GM18502 (cell line): ENCODE measurements around the gene TRIM59.
A peak's percentile ranks its signal among the peaks of the same experiment; 100 is the strongest.

Source experiments
- ATAC-seq: cut with Tn5 transposase; IDR thresholded peaks from one replicate; pipeline ENCODE4 v1.9.1; 2021; ENCODE audit warnings: mild to moderate bottlenecking; ENCODE audit not compliant: unreplicated experiment, poor library complexity

TRIM59 gene

GRCh38 chr3:160449636-160450598 lies at the start of gene TRIM59:
TRIM59 (minus strand) TSS chr3:160449786; CDS start chr3:160439183, 10,603 bp downstream.
- ATAC-seq = peak; percentile 94

DNA sequence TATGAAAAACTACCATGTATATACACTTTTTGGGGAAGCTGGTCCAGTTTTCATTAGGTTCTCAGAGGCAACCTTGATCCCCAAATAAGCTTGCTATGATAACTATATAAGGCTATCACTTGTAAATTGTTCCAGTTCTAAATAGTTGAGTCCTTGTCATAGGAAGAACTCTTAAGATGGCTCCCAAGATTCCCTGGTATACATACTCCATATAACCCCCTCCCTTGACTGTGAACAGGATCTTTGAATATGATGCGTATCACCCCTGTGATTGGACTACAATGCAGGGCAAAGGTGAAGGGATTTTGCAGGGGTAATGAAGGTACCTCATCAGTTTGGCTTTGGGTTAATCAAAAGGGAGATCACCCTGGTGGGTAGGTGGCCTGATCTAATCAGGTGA lies 48.6 kb upstream of the TRIM59 start:
- ATAC-seq = no peak

DNA sequence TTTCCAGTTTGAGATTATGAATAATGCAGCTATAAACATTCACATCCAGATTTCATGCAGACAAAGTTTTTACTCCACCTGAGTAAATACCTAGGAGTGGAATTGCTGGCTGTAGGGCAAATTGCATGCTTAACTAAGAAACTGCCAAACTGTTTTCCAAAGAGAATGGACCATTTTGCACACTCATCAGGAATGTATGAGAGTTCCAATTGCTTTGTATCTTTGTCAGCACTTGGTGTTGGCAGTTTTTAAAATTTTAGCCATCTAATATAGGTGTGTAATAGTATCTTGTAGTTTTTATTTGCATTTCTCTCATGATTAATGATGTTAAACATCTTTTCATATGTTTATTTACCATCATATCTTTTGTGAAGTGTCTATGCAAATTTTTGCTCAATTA lies 40.6 kb upstream of the TRIM59 start:
- no peak for ATAC-seq

GRCh38 chr3:160486459-160486869 lies 36.9 kb upstream of the TRIM59 start:
- no peak for ATAC-seq

- ATAC-seq = no peak
Observed at GRCh38 chr3:160482796-160483195, 33.2 kb upstream of the TRIM59 start.

DNA sequence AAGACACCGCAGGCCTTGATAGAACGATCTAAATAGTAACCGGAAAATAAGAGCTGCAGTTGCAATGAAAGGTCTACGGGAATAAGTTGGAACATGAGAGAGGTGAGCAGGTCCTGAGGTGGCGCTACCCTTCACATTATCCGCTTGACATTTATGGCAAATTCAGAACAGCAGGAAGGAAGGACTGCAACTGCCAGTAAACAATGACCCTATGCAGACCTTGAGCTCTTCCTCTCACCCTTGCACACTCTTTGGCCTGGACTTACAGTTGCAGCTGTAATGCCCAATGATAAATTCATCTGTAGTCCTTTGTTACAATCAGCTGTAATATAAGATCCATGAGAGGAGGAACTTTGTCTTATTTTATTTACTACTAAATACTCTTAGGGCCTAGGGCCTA lies 32.3 kb upstream of the TRIM59 start:
- no peak for ATAC-seq

DNA sequence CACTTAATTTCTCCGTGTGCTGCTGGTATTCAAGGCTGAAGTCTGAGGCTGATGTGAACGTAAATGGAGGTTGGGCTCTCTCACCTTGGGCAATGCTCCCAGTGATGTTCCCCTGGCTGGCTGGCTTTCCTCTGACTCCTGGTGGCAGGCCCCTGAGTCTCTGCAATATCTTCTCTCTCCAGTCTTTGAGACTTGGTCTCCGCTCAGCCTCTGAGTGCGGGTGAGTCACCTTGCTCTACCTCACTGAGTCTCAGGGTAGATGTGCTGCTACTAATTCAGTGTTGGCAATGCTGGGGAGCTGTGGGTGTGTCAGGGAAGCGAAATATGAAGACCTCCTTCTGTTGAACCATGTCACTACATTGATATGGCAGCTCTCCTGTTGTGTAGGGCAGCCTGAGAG lies 31.3 kb upstream of the TRIM59 start:
- no peak for ATAC-seq

DNA sequence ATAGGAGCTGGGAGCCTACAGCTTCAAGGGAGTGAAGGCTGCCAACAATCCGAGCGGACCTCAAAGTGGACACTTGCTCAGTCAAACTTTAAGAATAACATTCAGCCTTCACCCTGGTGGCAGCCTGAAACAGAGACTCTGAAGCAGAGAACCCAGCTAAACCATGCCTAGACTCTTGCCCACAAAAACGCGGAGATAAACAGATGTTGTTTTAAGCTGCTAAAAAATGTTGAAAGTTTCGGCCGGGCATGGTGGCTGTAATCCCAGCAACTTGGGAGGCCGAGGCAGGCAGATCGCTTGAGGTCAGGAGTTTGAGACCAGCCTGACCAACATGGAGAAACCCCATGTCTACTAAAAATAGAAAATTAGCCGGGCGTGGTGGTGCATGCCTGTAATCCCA lies 29.8 kb upstream of the TRIM59 start:
- no peak for ATAC-seq

DNA sequence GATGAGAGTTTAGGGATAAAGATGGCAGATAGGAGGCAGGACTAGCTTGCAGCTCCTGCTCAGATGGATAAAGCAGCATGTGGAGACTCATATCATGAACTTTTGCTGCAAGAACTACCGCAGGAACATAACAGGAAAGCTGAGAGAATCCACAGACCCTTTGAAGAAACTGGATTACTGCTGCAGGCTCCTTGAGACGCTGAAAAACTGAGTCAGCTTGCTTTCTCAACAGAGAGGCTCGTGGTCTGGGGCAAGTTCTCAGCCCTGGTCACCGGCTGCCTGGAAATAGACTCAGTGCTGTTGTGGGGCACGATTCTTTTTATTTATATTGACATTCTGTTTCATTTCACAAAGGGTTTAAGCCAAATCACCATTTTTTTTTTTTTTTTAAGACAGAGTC lies 28.8 kb upstream of the TRIM59 start:
- ATAC-seq = no peak

GRCh38 chr3:160477750-160478149 lies 28.2 kb upstream of the TRIM59 start:
- no peak for ATAC-seq

GRCh38 chr3:160475884-160476283 lies 26.3 kb upstream of the TRIM59 start:
- no peak for ATAC-seq

DNA sequence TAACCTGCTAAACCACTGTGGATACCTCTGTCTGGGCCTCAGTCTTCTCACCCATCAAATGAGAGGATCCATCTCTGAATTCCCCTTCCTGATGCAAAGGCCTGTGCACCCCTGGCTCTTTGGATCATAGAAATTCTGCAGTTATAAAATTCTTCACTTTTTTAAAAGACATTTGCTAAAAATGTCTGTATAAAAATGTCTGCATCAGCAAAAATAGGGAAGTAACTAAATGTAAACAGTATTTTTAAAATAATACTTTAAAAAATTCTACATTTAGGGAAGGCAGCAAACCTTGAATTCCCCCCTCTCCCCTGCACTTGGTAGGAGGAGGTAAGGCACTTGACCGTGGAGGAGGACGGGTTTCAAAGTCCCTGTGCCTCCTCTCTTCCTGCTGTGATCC lies 25.6 kb upstream of the TRIM59 start:
- no peak for ATAC-seq

GRCh38 chr3:160474416-160474838 lies 24.8 kb upstream of the TRIM59 start:
- no peak for ATAC-seq

DNA sequence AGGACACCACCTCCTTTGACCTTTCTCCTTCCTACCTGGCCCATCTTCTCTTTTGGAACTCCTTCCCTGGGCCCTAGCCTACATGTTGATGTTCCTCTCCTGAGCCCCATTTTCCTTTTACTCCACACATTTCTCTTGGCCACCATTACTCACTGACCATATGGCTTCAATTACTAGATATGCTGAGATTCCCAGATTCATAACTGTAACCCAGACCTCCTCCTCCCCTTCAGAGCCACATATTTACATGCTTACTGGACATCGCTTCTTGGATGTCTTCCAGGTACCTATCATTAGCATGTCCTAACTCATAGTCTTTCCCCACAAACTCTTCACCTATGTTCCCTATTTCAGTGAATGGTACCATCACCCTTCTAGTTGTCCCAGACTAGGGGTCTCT lies 24.4 kb upstream of the TRIM59 start:
- ATAC-seq = no peak

DNA sequence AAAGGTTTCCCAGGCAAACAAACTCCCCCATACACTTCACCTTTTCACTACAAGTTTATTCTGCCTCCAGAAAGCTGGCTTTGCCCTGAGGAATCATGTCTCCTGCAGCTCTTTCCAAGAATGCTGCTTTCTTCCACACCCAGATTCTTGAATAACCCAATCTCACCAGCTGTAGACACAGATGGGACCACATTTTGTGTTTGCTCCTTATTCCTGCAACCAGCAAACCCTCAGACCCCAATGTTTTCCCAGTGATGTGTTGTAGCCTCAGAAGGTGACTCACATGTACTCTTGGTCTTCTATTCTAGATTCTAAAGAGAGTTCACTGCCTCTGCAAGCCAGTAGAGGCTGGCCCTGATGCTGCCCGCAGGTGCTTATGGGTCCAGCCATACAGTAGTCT lies 23.6 kb upstream of the TRIM59 start:
- no peak for ATAC-seq

- ATAC-seq = peak; percentile 55
Observed at GRCh38 chr3:160472344-160472743, 22.8 kb upstream of the TRIM59 start.

DNA sequence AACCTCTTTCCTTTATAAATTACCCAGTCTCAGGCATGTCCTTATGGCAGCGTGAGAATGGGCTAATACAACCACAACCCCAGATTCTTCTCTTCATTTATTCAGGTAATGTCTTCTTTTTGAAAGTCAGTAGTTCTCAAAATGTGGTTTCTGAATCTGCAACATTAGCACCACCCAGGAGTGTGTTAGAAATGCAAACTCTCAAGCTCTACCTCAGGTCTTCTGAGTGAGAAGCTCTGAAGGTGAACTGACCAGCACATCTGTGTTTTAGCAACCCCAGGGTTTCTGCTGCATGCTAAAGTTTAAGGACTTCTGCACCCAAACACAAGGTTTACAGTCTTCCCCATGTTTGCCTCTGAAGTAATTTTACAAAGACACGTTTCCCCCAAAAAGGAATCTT lies 22.3 kb upstream of the TRIM59 start:
- ATAC-seq = no peak

- no peak for ATAC-seq
Observed at GRCh38 chr3:160470181-160470580, 20.6 kb upstream of the TRIM59 start.

DNA sequence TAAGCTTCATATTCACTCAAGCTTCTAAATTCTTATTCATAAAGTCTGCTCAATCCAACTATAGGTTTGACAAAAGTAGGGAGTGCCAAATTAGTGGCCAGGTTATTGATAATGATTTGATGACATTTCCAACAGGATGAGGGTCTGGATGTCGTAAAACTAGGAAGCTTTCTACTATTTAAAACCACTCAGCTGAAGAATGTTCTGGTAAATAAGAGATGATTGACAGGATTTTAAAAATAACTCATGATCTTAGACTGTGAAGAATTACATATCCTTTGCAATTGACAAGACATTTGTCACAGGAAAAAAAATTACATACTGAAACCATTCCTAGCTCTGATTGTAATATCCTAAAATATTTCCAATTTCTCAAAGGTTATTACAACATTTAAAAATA lies 15.4 kb upstream of the TRIM59 start:
- ATAC-seq = no peak

GRCh38 chr3:160464321-160464720 lies 14.7 kb upstream of the TRIM59 start:
- no peak for ATAC-seq

DNA sequence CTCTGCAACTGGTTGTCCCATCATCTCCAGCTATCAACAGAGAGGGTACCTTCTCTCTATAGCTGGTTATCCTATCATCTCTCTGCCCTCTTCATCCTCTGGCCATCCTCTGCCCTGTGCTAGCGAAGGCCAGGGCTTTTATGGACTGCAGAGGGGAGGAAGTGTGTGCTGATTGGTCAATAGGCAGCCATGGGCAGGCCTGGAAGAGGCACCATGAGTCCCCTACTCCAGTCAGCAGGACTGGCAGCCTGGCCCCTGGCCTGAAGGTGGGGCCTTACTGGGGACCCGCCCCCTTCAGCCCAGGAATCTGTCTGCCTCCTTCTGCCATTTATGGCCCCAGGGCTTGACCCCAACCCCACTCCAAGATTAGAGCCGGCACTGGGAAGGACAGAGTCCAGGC lies 10.4 kb upstream of the TRIM59 start:
- no peak for ATAC-seq

DNA sequence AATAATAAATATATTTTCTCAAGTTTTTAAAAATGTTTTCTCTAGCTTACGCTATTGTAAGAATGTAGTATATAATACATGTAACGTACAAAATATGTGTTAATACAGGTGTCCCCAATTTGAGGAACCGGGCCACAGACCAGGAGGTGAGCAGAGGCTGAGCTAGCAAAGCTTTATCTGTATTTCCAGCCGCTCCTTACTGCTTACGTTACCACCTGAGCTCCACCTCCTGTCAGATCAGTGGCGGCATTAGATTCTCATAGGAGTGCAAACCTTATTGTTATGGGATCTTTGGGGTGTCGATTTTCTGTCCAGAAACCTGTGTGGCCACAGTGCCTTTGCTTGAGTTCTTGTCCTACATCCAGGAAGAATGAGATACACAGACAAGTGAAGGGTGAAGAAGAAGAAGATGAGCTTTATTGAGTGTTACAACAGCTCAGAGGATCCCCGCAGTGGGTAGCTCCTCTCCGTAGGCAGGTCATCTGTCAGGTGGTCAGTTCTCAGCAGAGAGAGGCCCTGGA lies 9.9 kb upstream of the TRIM59 start:
- ATAC-seq = no peak
